ENCODE measurements around the gene VWA5B2. TPM values are rescaled to one million over a fixed set of nuclear protein-coding genes. Genes with fewer than 3 reads are reported as not detected.

VWA5B2 gene
- total and polyA plus RNA-seq, 2 of the 13 experiments (the other 11 are each of a cell fraction or from before 2014, with no cell fraction given) = 0.03 to 0.04 TPM

DNA sequence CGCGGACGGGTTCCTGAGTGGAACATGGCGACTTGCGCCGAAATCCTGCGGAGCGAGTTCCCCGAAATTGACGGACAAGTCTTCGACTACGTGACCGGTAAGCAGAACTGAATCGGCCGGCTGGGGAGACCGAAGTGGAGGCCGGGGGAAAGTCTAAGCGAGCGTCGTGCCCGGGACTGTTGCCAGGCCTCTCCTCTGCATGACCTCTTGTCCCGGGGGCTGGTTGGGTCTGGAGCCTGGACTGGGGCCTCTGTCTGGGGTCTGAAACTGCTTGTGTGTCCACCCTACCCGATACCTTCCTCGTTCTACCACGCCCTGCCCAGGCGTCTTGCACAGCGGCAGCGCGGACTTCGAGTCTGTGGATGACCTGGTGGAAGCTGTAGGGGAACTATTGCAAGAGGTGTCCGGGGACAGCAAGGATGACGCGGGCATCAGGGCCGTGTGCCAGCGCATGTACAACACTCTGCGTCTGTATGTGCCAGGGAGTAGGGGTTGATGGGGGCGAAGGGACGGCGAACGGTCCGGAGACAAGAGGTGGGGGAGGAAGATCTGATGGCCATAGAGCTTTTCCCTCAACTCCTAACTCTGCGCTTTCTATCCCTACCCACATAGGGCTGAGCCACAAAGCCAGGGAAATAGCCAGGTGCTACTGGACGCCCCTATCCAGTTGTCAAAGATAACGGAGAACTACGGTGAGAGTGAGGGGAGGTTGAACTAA is 43.0 kb upstream of the VWA5B2 start, which contains the start of gene ABCF3 (continued):
- TF ChIP-seq, protein P1, sequence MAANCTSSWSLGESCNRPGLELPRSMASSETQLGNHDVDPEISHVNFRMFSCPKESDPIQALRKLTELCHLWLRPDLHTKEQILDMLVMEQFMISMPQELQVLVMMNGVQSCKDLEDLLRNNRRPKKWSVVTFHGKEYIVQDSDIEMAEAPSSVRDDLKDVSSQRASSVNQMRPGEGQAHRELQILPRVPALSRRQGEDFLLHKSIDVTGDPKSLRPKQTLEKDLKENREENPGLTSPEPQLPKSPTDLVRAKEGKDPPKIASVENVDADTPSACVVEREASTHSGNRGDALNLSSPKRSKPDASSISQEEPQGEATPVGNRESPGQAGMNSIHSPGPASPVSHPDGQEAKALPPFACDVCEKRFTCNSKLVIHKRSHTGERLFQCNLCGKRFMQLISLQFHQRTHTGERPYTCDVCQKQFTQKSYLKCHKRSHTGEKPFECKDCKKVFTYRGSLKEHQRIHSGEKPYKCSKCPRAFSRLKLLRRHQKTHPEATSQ (CRISPR knock-in tag; IDR thresholded peaks at IDR 0.05; ENCODE audit: borderline replicate concordance) = no peak
- TF ChIP-seq ZNF766 (CRISPR knock-in tag; IDR thresholded peaks at IDR 0.05; ENCODE audit: borderline replicate concordance) (no peak), CHD2 (IDR thresholded peaks at IDR 0.05; ENCODE audit: low read depth, low read length) (no peak), ZBTB7B (CRISPR knock-in tag; IDR thresholded peaks at IDR 0.05) (no peak), HOXA9 (CRISPR knock-in tag; IDR thresholded peaks at IDR 0.05; ENCODE audit: borderline replicate concordance) (no peak), NFIC (IDR thresholded peaks at IDR 0.05; ENCODE audit: low read length) (no peak), ZNF292 (CRISPR knock-in tag; IDR thresholded peaks at IDR 0.05; ENCODE audit: borderline replicate concordance, low read depth) (no peak), KDM5B (CRISPR knock-in tag; IDR thresholded peaks at IDR 0.05; ENCODE audit: borderline replicate concordance) (peak; percentile 49; the same call in 1 of the 2 replicates), ZNF354B (CRISPR knock-in tag; IDR thresholded peaks at IDR 0.05) (no peak), ZNF792 (CRISPR knock-in tag; IDR thresholded peaks at IDR 0.05) (no peak), FOXK1 (CRISPR knock-in tag; IDR thresholded peaks at IDR 0.05; ENCODE audit: borderline replicate concordance, low read depth) (no peak), CC2D1A (CRISPR knock-in tag; IDR thresholded peaks at IDR 0.05) (0 out of 2 replicates have a peak, but pooled peaks have one; percentile 43), HDAC6 (IDR thresholded peaks at IDR 0.05; ENCODE audit: low read depth, low read length) (no peak), ZNF224 (CRISPR knock-in tag; IDR thresholded peaks at IDR 0.05) (peak; percentile 73; the same call in 1 of the 2 replicates), ZNF124 (CRISPR knock-in tag; IDR thresholded peaks at IDR 0.05) (peak; percentile 24; the same call in 1 of the 2 replicates), AGO1 (IDR thresholded peaks at IDR 0.05; ENCODE audit: low read depth, low read length, poor library complexity, severe bottlenecking) (peak; percentile 60), JUND (CRISPR knock-in tag; IDR thresholded peaks at IDR 0.05) (no peak), HMG20A (CRISPR knock-in tag; IDR thresholded peaks at IDR 0.05; ENCODE audit: borderline replicate concordance) (no peak), ZNF607 (CRISPR knock-in tag; IDR thresholded peaks at IDR 0.05; ENCODE audit: borderline replicate concordance) (no peak), RFXANK (CRISPR knock-in tag; IDR thresholded peaks at IDR 0.05) (no peak), ZKSCAN5 (CRISPR knock-in tag; IDR thresholded peaks at IDR 0.05) (no peak), ZNF589 (CRISPR knock-in tag; conservative IDR thresholded peaks at IDR 0.05) (no peak)
- TF ChIP-seq, protein P2, sequence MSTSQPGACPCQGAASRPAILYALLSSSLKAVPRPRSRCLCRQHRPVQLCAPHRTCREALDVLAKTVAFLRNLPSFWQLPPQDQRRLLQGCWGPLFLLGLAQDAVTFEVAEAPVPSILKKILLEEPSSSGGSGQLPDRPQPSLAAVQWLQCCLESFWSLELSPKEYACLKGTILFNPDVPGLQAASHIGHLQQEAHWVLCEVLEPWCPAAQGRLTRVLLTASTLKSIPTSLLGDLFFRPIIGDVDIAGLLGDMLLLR (CRISPR knock-in tag; IDR thresholded peaks at IDR 0.05) = no peak
- TF ChIP-seq, protein P3, sequence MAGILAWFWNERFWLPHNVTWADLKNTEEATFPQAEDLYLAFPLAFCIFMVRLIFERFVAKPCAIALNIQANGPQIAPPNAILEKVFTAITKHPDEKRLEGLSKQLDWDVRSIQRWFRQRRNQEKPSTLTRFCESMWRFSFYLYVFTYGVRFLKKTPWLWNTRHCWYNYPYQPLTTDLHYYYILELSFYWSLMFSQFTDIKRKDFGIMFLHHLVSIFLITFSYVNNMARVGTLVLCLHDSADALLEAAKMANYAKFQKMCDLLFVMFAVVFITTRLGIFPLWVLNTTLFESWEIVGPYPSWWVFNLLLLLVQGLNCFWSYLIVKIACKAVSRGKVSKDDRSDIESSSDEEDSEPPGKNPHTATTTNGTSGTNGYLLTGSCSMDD (CRISPR knock-in tag; IDR thresholded peaks at IDR 0.05) = no peak
- TF ChIP-seq, protein P4, sequence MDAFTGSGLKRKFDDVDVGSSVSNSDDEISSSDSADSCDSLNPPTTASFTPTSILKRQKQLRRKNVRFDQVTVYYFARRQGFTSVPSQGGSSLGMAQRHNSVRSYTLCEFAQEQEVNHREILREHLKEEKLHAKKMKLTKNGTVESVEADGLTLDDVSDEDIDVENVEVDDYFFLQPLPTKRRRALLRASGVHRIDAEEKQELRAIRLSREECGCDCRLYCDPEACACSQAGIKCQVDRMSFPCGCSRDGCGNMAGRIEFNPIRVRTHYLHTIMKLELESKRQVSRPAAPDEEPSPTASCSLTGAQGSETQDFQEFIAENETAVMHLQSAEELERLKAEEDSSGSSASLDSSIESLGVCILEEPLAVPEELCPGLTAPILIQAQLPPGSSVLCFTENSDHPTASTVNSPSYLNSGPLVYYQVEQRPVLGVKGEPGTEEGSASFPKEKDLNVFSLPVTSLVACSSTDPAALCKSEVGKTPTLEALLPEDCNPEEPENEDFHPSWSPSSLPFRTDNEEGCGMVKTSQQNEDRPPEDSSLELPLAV (CRISPR knock-in tag; conservative IDR thresholded peaks at IDR 0.05; ENCODE audit: low read depth) = no peak
- TF ChIP-seq, protein P5, sequence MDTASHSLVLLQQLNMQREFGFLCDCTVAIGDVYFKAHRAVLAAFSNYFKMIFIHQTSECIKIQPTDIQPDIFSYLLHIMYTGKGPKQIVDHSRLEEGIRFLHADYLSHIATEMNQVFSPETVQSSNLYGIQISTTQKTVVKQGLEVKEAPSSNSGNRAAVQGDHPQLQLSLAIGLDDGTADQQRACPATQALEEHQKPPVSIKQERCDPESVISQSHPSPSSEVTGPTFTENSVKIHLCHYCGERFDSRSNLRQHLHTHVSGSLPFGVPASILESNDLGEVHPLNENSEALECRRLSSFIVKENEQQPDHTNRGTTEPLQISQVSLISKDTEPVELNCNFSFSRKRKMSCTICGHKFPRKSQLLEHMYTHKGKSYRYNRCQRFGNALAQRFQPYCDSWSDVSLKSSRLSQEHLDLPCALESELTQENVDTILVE (CRISPR knock-in tag; IDR thresholded peaks at IDR 0.05) = no peak

Measured in HepG2 (cell line).